ENCODE measurements around the gene ESR2.

The ESR2 gene

DNA sequence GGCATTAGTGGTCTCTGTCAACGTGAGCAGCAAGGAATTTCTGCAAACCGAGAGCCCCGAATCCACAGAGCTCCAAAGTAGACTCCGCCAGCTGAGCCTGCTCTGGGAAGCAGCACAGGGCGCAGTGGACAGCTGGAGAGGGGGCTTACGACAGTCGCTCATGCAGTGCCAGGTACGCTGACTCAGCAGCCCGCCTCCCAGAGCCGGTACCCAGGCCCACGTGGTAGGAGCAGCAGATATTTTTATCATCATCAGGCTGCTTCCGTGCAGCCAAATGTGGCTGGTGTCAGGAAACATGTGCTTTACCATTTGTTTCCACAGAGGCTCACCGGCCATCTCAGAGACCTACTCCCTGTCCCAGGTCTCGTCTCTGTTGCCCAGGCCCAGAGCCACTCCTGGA is 73.7 kb downstream of the ESR2 start:
- TF ChIP-seq, protein P1, sequence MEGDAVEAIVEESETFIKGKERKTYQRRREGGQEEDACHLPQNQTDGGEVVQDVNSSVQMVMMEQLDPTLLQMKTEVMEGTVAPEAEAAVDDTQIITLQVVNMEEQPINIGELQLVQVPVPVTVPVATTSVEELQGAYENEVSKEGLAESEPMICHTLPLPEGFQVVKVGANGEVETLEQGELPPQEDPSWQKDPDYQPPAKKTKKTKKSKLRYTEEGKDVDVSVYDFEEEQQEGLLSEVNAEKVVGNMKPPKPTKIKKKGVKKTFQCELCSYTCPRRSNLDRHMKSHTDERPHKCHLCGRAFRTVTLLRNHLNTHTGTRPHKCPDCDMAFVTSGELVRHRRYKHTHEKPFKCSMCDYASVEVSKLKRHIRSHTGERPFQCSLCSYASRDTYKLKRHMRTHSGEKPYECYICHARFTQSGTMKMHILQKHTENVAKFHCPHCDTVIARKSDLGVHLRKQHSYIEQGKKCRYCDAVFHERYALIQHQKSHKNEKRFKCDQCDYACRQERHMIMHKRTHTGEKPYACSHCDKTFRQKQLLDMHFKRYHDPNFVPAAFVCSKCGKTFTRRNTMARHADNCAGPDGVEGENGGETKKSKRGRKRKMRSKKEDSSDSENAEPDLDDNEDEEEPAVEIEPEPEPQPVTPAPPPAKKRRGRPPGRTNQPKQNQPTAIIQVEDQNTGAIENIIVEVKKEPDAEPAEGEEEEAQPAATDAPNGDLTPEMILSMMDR (conservative IDR thresholded peaks at IDR 0.05; ENCODE audit: low read depth, low read length) = no peak
- no peaks in the 10 kb centered on the region for H3K27me3 ChIP-seq (ENCODE audit: insufficient read depth, low read depth)
- H4K20me1 ChIP-seq (ENCODE audit: insufficient read depth) = no peaks in the 10 kb centered on the region
- no peaks in the 10 kb centered on the region for H3K4me1 ChIP-seq (ENCODE audit: low read depth, poor library complexity, severe bottlenecking)
- no peak overlapping the region for H2AFZ ChIP-seq (ENCODE audit: low read depth)
- no peak overlapping the region for H3K4me2 ChIP-seq
- no peaks in the 10 kb centered on the region for H3K36me3 ChIP-seq (ENCODE audit: insufficient read depth)
- no peak overlapping the region for H3K9ac ChIP-seq
- H3K27ac ChIP-seq = no peak overlapping the region
- H3K4me3 ChIP-seq (IDR thresholded peaks at IDR 0.05; ENCODE audit: insufficient read depth, low read depth, low read length) = no peak overlapping the region
- H3K79me2 ChIP-seq (ENCODE audit: insufficient read depth, low read depth) = no peaks in the 10 kb centered on the region

DNA sequence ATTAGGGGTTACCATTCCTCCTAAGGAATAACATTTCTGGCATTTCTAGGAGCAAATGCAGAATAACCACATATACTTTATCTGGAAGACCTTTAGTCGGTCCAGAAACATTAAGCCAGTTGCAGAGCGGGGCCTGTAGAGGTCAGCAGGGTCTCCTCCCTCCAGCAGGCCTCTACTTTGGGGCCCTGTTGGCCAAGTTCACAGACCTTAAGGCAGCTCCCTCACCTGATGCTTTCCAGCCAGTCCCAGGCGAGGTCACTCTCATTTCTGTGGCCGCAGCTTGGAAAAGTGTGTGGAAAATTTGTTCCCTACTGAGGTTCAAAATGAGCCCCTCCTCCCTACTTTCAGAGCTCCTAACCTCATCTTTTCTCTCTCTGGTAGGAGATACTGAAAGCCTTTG is 74.1 kb downstream of the ESR2 start:
- no peaks in the 10 kb centered on the region for H3K27me3 ChIP-seq (ENCODE audit: insufficient read depth, low read depth)
- H3K4me3 ChIP-seq (IDR thresholded peaks at IDR 0.05; ENCODE audit: insufficient read depth, low read depth, low read length) = no peak overlapping the region
- H3K4me2 ChIP-seq = no peak overlapping the region
- no peaks in the 10 kb centered on the region for H4K20me1 ChIP-seq (ENCODE audit: insufficient read depth)
- H3K79me2 ChIP-seq (ENCODE audit: insufficient read depth, low read depth) = no peaks in the 10 kb centered on the region
- no peak overlapping the region for H2AFZ ChIP-seq (ENCODE audit: low read depth)
- H3K9ac ChIP-seq = no peak overlapping the region
- H3K27ac ChIP-seq = no peak overlapping the region
- TF ChIP-seq, protein P1 (conservative IDR thresholded peaks at IDR 0.05; ENCODE audit: low read depth, low read length) = no peak
- H3K36me3 ChIP-seq (ENCODE audit: insufficient read depth) = no peaks in the 10 kb centered on the region
- no peaks in the 10 kb centered on the region for H3K4me1 ChIP-seq (ENCODE audit: low read depth, poor library complexity, severe bottlenecking)

DNA sequence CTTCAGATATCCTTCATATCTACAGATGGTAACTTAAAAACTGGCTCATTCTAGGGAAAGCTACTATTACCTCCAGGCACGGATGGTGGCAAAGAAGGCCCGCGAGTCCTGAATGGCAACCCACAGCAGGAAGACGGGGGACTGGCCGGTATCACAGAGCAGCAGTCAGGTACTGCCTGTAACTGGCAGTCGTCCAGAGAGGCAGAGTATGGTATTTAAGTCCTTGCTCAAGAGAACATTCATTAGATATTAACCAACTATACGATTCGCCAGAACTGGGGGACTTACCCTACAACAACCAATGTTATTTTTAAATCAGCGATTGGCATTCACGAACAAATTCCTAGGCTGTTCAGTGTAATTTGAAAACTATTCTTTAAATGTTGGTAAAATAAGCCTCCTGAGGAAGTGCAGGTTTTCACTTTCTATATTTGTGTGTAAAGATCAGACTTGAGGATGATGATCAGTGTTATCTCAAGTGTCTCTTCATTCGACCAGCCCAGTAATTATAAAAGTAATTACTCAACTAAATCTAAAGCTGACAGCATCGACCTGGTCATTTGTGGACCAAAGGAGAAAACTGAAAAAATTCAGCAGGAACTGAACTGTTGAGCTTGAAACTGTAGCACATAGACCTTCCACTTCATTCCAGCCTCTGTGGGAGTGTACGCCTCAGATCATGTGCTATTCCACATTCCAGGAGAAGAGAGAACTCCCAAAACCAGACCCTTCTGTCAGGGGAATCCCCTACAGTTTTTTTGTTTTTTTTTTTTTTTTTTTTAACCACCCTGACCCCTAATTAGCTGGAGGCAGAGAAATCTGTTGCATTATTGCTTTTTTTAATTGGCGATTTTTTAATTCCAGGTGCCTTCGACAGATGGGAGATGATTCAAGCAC is 75.6 kb downstream of the ESR2 start:
- Histone ChIP-seq H2AFZ (ENCODE audit: low read depth) (no peak overlapping the region), H3K4me2 (no peak overlapping the region)

DNA sequence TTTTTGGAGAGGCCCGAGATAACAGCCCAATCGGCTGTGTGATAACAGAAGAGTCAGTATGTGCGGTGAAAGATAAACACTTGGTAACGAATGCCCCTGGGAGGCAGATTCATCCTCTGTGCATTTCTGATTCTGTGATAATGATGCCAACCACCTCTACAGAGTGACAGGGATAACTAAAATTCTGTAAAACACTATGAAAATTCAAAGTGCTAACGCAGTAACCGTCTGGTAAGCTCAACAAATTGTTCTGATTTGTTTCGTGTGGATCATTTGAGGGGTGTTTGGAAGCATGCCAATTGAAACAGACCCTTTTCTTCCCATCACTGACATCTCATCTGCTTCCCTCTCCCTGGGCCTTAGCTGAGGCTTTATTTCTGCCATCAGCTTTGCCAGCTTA is 76.3 kb downstream of the ESR2 start:
- no peak overlapping the region for H2AFZ ChIP-seq (ENCODE audit: low read depth)
- TF ChIP-seq, protein P1 (conservative IDR thresholded peaks at IDR 0.05; ENCODE audit: low read depth, low read length) = no peak
- H3K27ac ChIP-seq = no peak overlapping the region
- no peak overlapping the region for H3K4me2 ChIP-seq
- H3K4me1 ChIP-seq (ENCODE audit: low read depth, poor library complexity, severe bottlenecking) = peaks cover 4% of the 10 kb centered on the region
- no peak overlapping the region for H3K4me3 ChIP-seq (IDR thresholded peaks at IDR 0.05; ENCODE audit: insufficient read depth, low read depth, low read length)
- H4K20me1 ChIP-seq (ENCODE audit: insufficient read depth) = no peaks in the 10 kb centered on the region
- H3K36me3 ChIP-seq (ENCODE audit: insufficient read depth) = no peaks in the 10 kb centered on the region
- H3K27me3 ChIP-seq (ENCODE audit: insufficient read depth, low read depth) = no peaks in the 10 kb centered on the region
- H3K9ac ChIP-seq = no peak overlapping the region
- H3K79me2 ChIP-seq (ENCODE audit: insufficient read depth, low read depth) = no peaks in the 10 kb centered on the region

More for the DNA sequence above, 75.6 kb downstream of the ESR2 start:
- H3K9ac ChIP-seq = no peak overlapping the region
- TF ChIP-seq, protein P1 (conservative IDR thresholded peaks at IDR 0.05; ENCODE audit: low read depth, low read length) = no peak
- H3K36me3 ChIP-seq (ENCODE audit: insufficient read depth) = no peaks in the 10 kb centered on the region
- H4K20me1 ChIP-seq (ENCODE audit: insufficient read depth) = no peaks in the 10 kb centered on the region
- H3K4me3 ChIP-seq (IDR thresholded peaks at IDR 0.05; ENCODE audit: insufficient read depth, low read depth, low read length) = no peak overlapping the region
- H3K79me2 ChIP-seq (ENCODE audit: insufficient read depth, low read depth) = no peaks in the 10 kb centered on the region
- H3K27me3 ChIP-seq (ENCODE audit: insufficient read depth, low read depth) = no peaks in the 10 kb centered on the region
- no peak overlapping the region for H3K27ac ChIP-seq
- peaks cover 3% of the 10 kb centered on the region for H3K4me1 ChIP-seq (ENCODE audit: low read depth, poor library complexity, severe bottlenecking)
